ENCODE results near the gene SRSF3. TPM values are rescaled to one million over a fixed set of nuclear protein-coding genes. Genes with fewer than 3 reads are reported as not detected.

The SRSF3 gene
- total and polyA plus RNA-seq, 3 donors from 2014 or later, result 180 to 289 (median 183) TPM

DNA sequence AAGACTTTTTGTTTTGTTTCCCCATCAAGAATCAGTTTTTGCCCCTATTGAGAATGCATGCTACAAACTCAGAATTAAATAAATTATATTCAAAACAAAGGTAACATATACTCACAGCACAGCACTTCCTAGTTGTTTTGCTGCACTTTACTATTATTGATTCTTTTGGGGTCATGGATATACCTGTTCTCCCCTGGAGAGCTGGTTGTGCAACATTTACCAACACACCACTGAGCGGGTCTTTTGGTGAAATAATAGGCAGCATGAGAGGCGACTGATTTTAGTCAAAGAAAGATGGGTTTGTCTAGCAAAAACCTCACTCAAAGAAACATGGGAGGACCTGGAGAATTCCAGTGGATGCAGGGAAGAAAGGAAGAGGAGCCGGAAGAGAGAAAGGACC, 44.4 kb downstream of the SRSF3 start:
- H3K36me3 ChIP-seq (ENCODE audit: low read depth, missing control alignments), result no peaks in the 10 kb centered on the region
- peaks cover 37% of the 10 kb centered on the region for H3K4me1 ChIP-seq
- no peak overlapping the region for H3K27ac ChIP-seq
- TF ChIP-seq, protein P1, sequence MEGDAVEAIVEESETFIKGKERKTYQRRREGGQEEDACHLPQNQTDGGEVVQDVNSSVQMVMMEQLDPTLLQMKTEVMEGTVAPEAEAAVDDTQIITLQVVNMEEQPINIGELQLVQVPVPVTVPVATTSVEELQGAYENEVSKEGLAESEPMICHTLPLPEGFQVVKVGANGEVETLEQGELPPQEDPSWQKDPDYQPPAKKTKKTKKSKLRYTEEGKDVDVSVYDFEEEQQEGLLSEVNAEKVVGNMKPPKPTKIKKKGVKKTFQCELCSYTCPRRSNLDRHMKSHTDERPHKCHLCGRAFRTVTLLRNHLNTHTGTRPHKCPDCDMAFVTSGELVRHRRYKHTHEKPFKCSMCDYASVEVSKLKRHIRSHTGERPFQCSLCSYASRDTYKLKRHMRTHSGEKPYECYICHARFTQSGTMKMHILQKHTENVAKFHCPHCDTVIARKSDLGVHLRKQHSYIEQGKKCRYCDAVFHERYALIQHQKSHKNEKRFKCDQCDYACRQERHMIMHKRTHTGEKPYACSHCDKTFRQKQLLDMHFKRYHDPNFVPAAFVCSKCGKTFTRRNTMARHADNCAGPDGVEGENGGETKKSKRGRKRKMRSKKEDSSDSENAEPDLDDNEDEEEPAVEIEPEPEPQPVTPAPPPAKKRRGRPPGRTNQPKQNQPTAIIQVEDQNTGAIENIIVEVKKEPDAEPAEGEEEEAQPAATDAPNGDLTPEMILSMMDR (IDR thresholded peaks at IDR 0.05), result no peak
- TF ChIP-seq POLR2A (IDR thresholded peaks at IDR 0.05), result no peak
- no peaks in the 10 kb centered on the region for H3K27me3 ChIP-seq
- H3K4me3 ChIP-seq, result no peak overlapping the region
- WGBS, 2 donors, result 92 to 94% methylated on average over 3 of the region's 3 CpGs
- H3K9me3 ChIP-seq, result no peaks in the 10 kb centered on the region
- DNase-seq, result no peak
- intact Hi-C loops (cut with DNase I; ENCODE audit: low total_unique reads), result no loop called here

DNA sequence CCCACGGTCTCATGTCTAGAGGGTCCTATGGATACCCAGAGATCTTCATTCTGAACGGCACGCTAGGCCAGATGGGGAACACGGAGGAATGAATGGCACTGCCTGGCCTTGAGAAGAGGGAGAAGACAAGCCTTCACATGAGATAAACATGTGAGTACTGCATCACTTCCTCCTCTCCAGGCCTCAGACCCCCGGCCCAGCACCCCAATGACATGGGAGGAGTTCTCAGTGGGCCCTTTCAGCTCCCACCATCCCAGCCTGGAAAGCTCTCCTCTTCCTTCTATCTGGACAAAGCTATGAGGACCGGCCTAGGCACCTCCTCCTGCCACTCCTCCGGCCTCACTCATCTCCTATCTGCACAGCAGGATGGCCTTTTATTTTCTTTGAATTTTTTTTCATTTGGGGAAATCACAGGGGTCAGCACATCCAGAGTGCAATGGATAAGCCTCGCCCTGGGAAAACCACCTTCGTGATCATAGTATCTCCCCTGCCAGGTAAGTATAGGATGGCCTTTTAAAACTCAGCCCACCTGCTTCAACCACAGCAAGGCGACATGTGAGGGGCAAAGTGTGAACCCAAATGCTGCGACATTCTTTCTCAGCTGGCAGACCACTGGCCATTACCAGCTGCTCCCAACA, 45.1 kb downstream of the SRSF3 start:
- Histone ChIP-seq H3K36me3 (ENCODE audit: low read depth, missing control alignments) (no peaks in the 10 kb centered on the region), H3K4me3 (no peak overlapping the region), H3K9me3 (no peaks in the 10 kb centered on the region), H3K27ac (no peak overlapping the region), H3K4me1 (peaks cover 31% of the 10 kb centered on the region), H3K27me3 (no peaks in the 10 kb centered on the region)
- TF ChIP-seq, protein P1 (IDR thresholded peaks at IDR 0.05), result no peak
- no peak for TF ChIP-seq POLR2A (IDR thresholded peaks at IDR 0.05)
- intact Hi-C loops (cut with DNase I; ENCODE audit: low total_unique reads), result no loop called here
- WGBS, 2 donors, result 82 to 91% methylated on average over 11 of the region's 11 CpGs
- no peak for DNase-seq

DNA sequence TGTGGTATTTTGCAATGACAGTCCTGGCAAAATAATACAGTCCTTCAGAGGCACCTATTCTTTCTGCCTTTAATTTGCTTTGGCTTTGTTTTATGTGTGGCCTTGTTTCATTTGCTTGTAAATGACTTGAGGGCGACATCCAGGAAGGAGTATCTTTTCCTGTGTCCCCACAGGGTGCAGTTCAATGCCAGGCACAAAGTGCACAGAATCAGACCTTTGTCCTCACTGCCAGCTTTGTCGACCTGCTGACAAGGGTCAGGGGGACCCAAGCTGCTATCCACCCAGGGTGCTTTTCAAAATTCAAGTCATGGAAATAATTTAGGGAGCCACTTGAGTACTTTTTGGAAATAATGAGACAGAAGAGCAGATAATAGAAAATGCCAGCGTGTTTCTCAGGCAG, 47.4 kb downstream of the SRSF3 start:
- Histone ChIP-seq H3K4me3 (no peak overlapping the region), H3K27me3 (no peaks in the 10 kb centered on the region), H3K9me3 (no peaks in the 10 kb centered on the region), H3K36me3 (ENCODE audit: low read depth, missing control alignments) (no peaks in the 10 kb centered on the region), H3K4me1 (peaks cover 18% of the 10 kb centered on the region), H3K27ac (no peak overlapping the region)
- TF ChIP-seq, protein P1 (IDR thresholded peaks at IDR 0.05), result no peak
- TF ChIP-seq POLR2A (IDR thresholded peaks at IDR 0.05), result no peak
- no peak for DNase-seq
- intact Hi-C loops (cut with DNase I; ENCODE audit: low total_unique reads), result no loop called here
- 63 to 80% methylated on average over 3 of the region's 3 CpGs for WGBS, 2 donors

DNA sequence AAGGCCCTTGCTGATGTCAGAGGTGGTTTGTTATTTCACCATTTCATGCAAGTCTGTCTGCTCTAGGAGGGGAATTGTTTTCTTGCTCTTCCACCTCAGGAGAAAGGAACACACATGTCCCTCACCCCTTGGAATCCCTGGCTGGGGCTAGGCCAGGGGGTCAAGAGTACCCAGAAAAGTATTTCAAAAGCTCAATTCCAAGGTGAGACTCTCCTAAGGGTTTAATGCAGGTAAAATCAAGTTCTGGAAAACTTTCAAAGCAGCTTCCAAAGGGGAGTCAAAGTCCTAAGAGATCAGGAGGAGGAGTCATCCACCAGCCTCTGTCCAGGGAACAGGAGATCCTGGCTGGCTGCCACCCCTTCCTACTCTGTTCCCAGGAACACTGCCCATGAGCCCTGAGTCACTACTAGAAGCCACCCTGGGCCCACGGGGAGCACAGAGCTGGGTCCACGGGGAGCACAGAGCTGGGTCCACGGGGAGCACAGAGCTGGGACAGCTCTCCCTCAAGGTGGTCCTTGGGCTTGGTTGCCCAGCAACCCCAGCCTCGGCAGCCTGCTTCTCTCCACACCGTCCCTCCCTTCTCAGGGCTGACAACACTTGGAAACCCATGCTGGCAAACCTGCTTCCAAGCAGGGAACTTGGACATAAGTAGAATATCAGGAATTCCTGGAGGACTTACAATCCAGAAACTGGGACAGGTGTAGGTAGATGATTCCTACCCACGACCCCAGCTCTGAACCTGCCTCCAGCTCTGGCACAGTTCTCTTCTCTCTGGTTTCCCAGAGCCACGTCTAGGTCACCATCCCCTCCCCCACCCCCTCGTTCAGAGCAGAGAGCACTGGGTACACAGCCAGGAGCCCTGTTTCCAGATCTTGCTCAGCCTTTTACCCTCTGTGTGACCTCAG, 49.0 kb downstream of the SRSF3 start:
- Histone ChIP-seq H3K27ac (peak overlapping the region in 1 of 2 donors; percentile 57), H3K4me1 (peaks cover 9% of the 10 kb centered on the region), H3K9me3 (no peaks in the 10 kb centered on the region), H3K4me3 (no peak overlapping the region), H3K27me3 (no peaks in the 10 kb centered on the region), H3K36me3 (ENCODE audit: low read depth, missing control alignments) (no peaks in the 10 kb centered on the region)
- TF ChIP-seq, protein P1 (IDR thresholded peaks at IDR 0.05), result no peak
- TF ChIP-seq POLR2A (IDR thresholded peaks at IDR 0.05), result no peak
- peak; percentile 96 for DNase-seq
- intact Hi-C loops (cut with DNase I; ENCODE audit: low total_unique reads), result no loop called here
- 28 to 39% methylated on average over 6 to 8 of the region's 8 CpGs for WGBS, 2 donors

Measured in testis (tissue), 3 donors.